Fibroblast of skin of left quadriceps (primary cell): Measurements from ENCODE around the gene MAPK11.

Source experiments
- DNase-seq, 2 experiments: peaks; one replicate each; pipeline ENCODE4 v3.0.0-alpha.2; 2013; ENCODE audit warnings: low read depth in 2 of 2

Gene MAPK11

GRCh38 chr22:50293441-50294318 lies 23.5 kb upstream of the MAPK11 start:
- DNase-seq, result no peak

- DNase-seq, result no peak
Observed at GRCh38 chr22:50292643-50293440, 22.7 kb upstream of the MAPK11 start.

GRCh38 chr22:50289942-50290630 lies 19.9 kb upstream of the MAPK11 start:
- no peak for DNase-seq

GRCh38 chr22:50289151-50289941 lies 19.2 kb upstream of the MAPK11 start:
- DNase-seq, result no peak

- DNase-seq, result no peak
Observed at GRCh38 chr22:50287731-50288130, 17.6 kb upstream of the MAPK11 start.

GRCh38 chr22:50286701-50287318 lies 16.6 kb upstream of the MAPK11 start:
- no peak for DNase-seq

GRCh38 chr22:50286275-50286674 lies 16.1 kb upstream of the MAPK11 start:
- DNase-seq, result no peak

GRCh38 chr22:50285568-50286229 lies 15.5 kb upstream of the MAPK11 start:
- no peak for DNase-seq

GRCh38 chr22:50284479-50284878 lies 14.3 kb upstream of the MAPK11 start:
- no peak for DNase-seq

- DNase-seq, result no peak
Observed at GRCh38 chr22:50283821-50284220, 13.6 kb upstream of the MAPK11 start.

GRCh38 chr22:50282361-50283155 lies 12.4 kb upstream of the MAPK11 start:
- no peak for DNase-seq

GRCh38 chr22:50281957-50282356 lies 11.8 kb upstream of the MAPK11 start:
- no peak for DNase-seq

- no peak for DNase-seq
Observed at GRCh38 chr22:50281384-50281760, 11.2 kb upstream of the MAPK11 start.

GRCh38 chr22:50280708-50281383 lies 10.7 kb upstream of the MAPK11 start:
- no peak for DNase-seq

- DNase-seq, result no peak
Observed at GRCh38 chr22:50280022-50280707, 10.0 kb upstream of the MAPK11 start.

GRCh38 chr22:50278956-50279619 lies 8.9 kb upstream of the MAPK11 start:
- no peak for DNase-seq

GRCh38 chr22:50278461-50278860 lies 8.3 kb upstream of the MAPK11 start:
- no peak for DNase-seq

- no peak for DNase-seq
Observed at GRCh38 chr22:50277761-50278160, 7.6 kb upstream of the MAPK11 start.
